ENCODE data around the gene NPAS2. TPM values are rescaled to one million over a fixed set of nuclear protein-coding genes. Genes with fewer than 3 reads are reported as not detected.

NPAS2 gene
- total RNA-seq, 1 experiment from 2014 or later, result 3.7 TPM

DNA sequence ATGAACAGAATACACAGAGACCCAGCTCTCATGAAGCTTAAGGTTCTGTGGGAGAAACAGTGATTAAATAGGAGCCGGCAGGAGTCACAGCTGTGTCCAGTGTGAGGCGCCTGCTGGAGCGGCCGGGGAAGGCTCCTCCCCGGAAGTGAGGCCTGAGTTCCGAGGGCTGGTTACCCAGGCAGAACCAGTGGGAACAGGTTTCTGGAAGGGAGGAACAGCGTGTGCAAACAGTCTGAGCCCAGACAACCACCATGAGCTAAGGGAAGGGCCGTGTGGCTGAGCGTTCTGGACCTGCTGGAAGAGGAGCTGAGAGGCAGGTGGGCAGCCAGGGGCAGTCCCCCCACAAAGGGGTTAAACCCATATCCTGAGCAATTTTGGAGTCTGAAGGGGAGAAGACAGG, 26.0 kb upstream of the NPAS2 start:
- DNase-seq (ENCODE audit: low spot score), result no peak

DNA sequence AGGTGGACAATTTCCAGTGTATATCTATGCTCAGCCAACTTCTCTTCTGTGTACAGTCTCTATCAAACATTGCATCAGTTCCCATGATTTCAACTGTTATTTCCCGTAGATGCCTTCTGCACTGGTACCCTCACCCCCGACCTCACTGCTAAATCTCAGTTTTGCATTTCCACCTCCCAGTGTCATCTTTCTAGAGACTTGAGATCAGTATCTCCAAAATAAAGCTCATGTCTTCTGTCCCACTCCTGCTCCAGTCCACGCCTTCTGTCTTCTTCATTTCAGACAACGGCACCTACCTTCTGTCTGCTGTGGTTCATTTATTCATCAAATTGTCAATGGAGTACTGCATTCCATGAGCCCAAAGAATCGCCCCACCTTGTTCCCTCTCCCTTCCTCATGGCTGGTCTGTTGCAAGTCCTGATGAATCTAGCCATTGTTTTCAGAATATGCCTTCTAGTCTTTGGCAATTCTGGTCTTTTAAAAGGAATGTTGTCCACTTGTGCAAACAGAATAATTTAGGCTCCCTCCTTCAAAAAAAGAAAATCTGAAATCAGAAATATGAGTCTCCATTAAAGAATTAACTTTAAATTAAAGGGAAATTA, 23.3 kb upstream of the NPAS2 start:
- no peak for DNase-seq (ENCODE audit: low spot score)

DNA sequence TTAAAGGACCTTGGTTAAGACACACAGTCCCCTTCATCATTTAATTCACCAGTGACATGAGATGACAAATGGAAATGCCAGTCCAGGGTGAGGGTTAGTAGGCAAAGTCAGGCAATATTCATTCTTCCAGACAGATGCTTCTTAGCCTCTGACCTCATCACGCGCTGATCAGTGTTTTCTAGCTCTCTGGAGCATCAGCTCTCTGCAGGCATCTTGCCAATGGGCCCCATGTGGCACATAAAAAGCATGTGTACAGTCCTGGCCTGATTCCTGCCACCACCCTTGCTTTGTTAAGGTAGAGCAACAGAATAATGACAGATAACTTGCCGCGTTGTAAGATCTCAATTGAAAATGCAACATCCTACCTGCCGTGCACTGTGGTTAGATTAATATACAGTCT, 20.3 kb upstream of the NPAS2 start:
- no peak for DNase-seq (ENCODE audit: low spot score)

- no peak for DNase-seq (ENCODE audit: low spot score)
Measured at GRCh38 chr2:100800915-100801314, 19.0 kb upstream of the NPAS2 start.

DNA sequence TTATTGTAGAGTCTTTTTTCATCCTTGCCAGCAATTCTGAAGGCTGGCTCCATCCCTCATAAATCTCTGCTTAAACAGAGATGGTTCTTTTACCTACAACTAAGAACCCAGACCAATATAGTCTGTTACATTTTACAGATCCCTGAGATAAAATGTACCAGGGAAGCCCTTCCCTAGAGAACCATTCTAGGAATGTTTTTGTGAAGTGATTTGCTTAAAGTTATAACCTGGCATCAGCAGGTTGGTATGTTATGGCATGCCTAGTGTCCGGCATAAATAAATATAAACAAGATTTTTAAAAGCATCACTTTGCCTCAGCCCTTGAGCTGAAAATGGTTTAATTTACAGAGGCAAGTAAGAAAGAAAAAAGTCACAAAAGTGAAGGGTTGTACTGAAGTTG, 18.5 kb upstream of the NPAS2 start:
- DNase-seq (ENCODE audit: low spot score), result peak; percentile 48

GRCh38 chr2:100802066-100802465, 17.9 kb upstream of the NPAS2 start:
- no peak for DNase-seq (ENCODE audit: low spot score)

DNA sequence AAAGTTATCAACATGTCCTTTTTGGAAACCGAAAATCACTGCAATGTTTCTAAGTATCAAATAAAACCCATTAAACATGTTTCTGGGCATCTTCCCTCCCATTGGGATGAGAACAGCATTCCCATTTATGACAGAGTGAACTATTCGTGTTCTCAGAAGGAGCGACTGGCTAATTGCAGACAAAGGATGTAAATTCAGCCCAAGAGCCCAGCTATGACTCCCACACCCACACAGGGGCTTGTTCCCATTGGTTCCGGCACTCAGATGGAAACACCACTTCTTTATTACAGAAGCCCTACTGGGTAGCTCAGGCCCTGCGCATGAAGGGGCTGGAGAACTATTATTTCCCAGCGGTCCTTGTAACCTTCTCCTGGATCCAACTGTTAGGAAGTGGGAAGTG, 16.6 kb upstream of the NPAS2 start:
- DNase-seq (ENCODE audit: low spot score), result no peak

DNA sequence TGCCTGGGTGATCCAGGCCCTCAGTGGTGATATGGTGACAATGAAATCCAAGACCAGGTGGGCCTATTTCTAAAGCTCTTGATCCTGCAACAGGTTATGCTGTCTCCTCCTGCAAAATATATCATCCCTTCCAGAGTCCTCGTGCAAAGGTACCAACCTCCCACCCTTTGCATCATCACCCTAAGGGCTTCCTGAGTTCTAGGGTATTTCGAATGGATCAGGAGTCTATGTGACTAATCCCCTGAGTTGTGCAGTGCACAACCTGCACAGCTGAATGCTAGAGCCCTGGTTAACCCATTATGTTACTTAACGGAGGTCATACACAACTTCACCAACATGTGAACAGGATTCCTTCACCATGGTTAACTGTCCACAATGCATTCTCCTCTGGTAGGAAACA, 13.4 kb upstream of the NPAS2 start:
- DNase-seq (ENCODE audit: low spot score), result no peak

DNA sequence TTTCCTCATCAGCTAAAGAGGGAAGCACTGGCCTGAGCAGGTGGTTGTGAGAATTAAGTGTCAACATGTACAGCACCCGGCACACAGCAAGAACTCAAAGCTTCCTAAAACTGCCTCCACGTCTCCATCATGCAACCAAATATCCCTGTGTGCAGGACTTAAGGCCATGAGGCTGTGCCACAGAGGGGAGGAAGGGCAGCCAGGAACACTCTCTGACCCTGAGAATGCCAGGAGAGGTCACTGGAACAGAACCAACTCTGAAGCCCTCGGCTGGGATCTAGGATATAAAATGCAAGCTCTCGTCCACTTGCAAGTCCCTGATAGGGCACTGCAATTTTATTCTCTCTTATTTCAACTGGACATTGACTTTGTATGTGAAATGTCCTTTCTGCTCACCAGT, 12.2 kb upstream of the NPAS2 start:
- no peak for DNase-seq (ENCODE audit: low spot score)

DNA sequence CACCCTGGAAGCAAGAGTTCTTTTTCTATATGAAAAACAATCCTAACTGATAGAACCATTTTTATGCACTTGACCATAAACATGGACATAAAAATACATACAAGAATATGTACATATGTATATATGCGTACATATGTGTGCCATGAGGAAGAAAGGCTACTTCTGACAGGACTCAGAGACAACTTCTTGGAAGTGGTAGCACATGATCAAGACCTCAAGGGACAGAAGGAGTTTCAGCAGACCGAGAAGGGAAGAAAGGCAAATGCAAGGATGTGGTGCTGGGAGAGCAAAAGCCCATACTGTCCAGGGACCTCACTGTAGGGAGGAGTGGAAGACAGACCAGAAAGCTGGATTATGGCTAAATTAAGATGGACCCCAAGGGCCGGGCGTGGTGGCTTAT, 11.4 kb upstream of the NPAS2 start:
- no peak for DNase-seq (ENCODE audit: low spot score)

DNA sequence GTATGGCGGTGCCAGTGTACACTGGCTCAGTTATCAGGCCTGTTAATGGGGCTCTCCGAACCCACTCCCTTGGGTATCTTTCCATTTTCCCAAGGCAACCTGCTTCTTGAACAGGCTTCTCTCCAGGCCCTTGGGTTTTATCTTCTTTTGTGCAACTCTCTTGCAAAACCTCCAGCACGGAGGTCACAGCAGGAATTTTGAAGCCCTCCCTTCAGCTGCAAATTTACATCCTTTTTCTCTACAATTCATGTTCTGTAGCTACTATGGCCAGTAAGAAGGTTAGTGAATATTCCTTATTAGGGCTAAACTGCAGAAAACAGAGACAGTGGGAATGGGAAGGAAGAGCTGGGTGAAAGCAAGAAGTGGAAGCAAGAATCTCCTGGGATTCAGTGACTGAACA, 10.4 kb upstream of the NPAS2 start:
- no peak for DNase-seq (ENCODE audit: low spot score)

GRCh38 chr2:100810603-100811145, 9.3 kb upstream of the NPAS2 start:
- no peak for DNase-seq (ENCODE audit: low spot score)

- no peak for DNase-seq (ENCODE audit: low spot score)
Measured at GRCh38 chr2:100812116-100812515, 7.8 kb upstream of the NPAS2 start.

- no peak for DNase-seq (ENCODE audit: low spot score)
Measured at GRCh38 chr2:100812573-100812972, 7.4 kb upstream of the NPAS2 start.

DNA sequence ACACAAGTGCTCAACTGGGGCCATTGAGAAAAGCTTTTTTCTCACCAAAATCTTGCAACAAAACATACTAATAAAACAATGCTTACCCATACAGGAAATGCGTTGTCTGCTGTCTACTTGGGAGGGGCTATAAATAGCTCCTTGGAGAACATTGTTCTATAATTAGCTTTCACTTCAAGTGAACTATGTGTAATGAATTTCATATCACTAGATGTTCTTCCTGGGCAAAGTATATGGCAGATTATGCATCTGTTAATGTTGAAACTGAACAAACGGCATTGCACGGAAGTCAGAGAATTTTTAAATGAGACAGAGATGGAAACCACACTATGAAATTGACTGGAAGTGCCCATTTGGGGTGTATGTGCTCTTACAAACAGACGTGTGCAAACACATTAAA, 6.4 kb upstream of the NPAS2 start:
- DNase-seq (ENCODE audit: low spot score), result peak; percentile 56

DNA sequence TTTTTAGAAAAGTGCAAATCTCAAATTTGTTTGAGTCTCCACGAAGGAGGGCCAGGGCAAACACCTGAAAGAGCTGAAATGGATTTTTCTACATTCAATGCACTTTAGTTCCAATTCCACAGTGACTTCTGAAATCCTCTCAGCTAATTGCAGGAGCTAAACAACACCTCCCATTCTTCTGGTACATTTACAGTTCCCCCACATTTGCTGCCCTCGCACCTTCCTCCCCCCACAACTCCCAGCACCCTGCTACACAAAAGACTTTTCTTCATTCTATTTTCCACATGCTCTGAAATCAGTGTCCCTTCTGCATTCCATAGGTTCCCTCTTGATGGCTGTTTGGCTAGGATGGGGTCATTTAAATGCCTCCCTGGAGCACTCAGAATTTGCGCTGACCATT, 5.9 kb upstream of the NPAS2 start:
- DNase-seq (ENCODE audit: low spot score), result no peak

DNA sequence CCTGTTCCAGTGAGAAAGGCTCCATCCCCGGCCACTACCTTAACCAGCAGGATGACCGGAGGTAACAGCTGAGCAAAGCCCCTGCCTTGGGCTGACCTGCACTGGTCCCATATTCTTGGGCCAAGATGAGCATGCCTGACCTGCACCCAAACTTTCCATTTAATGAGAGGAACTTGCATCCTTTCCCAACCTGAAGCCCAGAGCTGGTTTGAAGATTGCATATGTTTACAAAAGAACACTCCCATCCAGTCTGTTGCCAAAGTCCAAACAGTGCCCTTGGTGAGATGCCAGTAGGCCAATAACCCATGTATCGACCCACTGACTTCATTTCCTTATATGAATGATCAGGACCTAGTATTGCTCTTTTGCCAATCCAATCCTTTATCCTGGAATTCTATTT, 5.5 kb upstream of the NPAS2 start:
- DNase-seq (ENCODE audit: low spot score), result no peak

GRCh38 chr2:100817388-100817985, 2.5 kb upstream of the NPAS2 start:
- no peak for DNase-seq (ENCODE audit: low spot score)

- no peak for DNase-seq (ENCODE audit: low spot score)
Measured at GRCh38 chr2:100818003-100818605, 1.8 kb upstream of the NPAS2 start.

GRCh38 chr2:100818606-100819369, 1.2 kb upstream of the NPAS2 start:
- DNase-seq (ENCODE audit: low spot score), result no peak

- DNase-seq (ENCODE audit: low spot score), result no peak
Measured at GRCh38 chr2:100820273-100820522, 259 bp downstream of the NPAS2 start.

DNA sequence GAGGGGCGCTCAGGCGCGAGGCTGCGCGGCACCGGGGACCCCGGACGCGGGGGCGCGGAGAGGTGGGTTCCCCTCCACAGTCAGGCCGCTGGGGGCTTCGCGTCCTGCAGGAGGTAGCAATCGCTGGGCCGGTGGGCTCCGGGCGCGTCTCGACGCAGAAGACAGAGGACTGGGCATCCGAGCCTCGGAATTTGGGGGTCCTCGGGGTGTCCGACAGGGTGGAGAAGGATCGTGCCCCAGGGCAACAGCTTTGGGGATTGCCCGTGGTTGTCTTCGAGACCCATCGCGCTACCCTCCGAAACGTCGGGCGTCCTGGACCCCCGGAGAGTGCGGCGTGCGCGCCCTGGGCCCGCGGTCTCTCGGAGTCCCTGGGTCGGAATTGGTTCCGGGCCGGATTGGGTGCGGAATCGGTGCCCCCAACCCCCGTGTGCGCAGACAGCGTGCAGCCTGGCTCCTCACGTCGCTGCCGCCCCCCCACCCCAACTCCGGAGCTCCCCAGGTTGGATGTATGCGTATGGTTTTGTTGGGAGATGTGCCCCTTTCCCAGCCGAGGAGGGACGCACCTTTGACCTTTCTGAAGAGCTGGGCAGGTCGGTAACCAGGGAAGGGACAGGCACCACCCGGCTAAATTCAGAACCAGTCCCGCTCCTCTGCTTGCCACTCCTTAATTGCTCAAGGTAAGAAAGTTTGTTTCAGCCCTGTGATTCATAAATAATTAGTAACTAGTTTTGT, 750 bp downstream of the NPAS2 start:
- no peak for DNase-seq (ENCODE audit: low spot score)

Data from A172 (cell line).